Testis (tissue), 3 donors: ENCODE results near the gene CEP57. TPM values are rescaled to one million over a fixed set of nuclear protein-coding genes. Genes with fewer than 3 reads are reported as not detected.

Source experiments
- DNase-seq: peaks from one replicate; pipeline ENCODE4 v3.0.0-alpha.2; 2019
- H3K27ac ChIP-seq, 2 donors: fragments of 200-600 bp; sonication (generic); one replicate each; pipeline ENCODE4 v1.5.1; 2019
- H3K27me3 ChIP-seq: fragments of 200-600 bp; sonication (generic); one replicate; pipeline ENCODE4 v1.5.1; 2019
- H3K36me3 ChIP-seq: fragments of 200-600 bp; sonication (generic); one replicate; pipeline ENCODE4 v1.5.1; 2017; ENCODE audit warnings: low read depth; ENCODE audit errors: missing control alignments
- H3K4me1 ChIP-seq: fragments of 200-600 bp; sonication (generic); one replicate; pipeline ENCODE4 v1.5.1; 2019
- H3K4me3 ChIP-seq, 2 donors: fragments of 200-600 bp; sonication (generic); one replicate each; pipeline ENCODE4 v1.5.1; 2017 to 2019
- H3K9me3 ChIP-seq: fragments of 200-600 bp; sonication (generic); one replicate; pipeline ENCODE4 v1.5.1; 2017
- POLR2A ChIP-seq: fragments of 450-650 bp; IDR thresholded peaks from one replicate; pipeline ENCODE4 v1.6.1; 2017; ENCODE audit warnings: antibody characterized with exemption, mild to moderate bottlenecking, moderate library complexity
- WGBS, 2 donors: methylation state at CpG; one replicate each; pipeline ENCODE4 v1.1.5; 2018; 5-methylcytosine and 5-hydroxymethylcytosine counted together
- intact Hi-C: fragments of 100-400 bp; cut with DNase I; formaldehyde crosslinking; loops from one replicate; pipeline ENCODE4 v1.15.1; 2023; ENCODE audit warnings: low total_unique reads
- polyA plus RNA-seq: library from polyadenylated mRNA; stranded (reverse); fragments of 350-450 nt; fragmentation: Illumina TruSeq; extraction: RNeasy Lipid Tissue Mini Kit (QIAGEN cat#74804); gene quantifications from one replicate; pipeline ENCODE4 v1.2.3, GENCODE V29; 2014; ENCODE audit warnings: low read depth, low replicate concordance; ENCODE audit not compliant: insufficient read depth
- total RNA-seq, 2 donors: library from RNA; depleted of rRNA; stranded (reverse); fragments of >200 nt; gene quantifications; one replicate each; pipeline ENCODE4 v1.2.3, GENCODE V29; 2016
- TF ChIP-seq, protein P1 (sequence below), 3 experiments: fragments of 450-650 bp in 2 of 3; fragments of 200-600 bp in 1 of 3; sonication (generic) in 1 of 3; IDR thresholded peaks; one replicate each; pipeline ENCODE4 v1.5.1; 2016 to 2019; ENCODE audit warnings: antibody characterized with exemption in 3 of 3, mild to moderate bottlenecking in 2 of 3, moderate library complexity in 1 of 3

Gene CEP57
- total and polyA plus RNA-seq, 3 donors from 2014 or later: 52.5 to 69.3 (median 56.8) TPM

GRCh38 chr11:95776859-95777258 is 13.4 kb upstream of the CEP57 start:
- H3K4me3 ChIP-seq: no peak overlapping the region
- no peaks in the 10 kb centered on the region for H3K9me3 ChIP-seq
- no peaks in the 10 kb centered on the region for H3K27me3 ChIP-seq
- H3K27ac ChIP-seq: no peak overlapping the region
- no peaks in the 10 kb centered on the region for H3K36me3 ChIP-seq
- intact Hi-C loops: no loop called here
- no peaks in the 10 kb centered on the region for H3K4me1 ChIP-seq
- TF ChIP-seq, protein P1, sequence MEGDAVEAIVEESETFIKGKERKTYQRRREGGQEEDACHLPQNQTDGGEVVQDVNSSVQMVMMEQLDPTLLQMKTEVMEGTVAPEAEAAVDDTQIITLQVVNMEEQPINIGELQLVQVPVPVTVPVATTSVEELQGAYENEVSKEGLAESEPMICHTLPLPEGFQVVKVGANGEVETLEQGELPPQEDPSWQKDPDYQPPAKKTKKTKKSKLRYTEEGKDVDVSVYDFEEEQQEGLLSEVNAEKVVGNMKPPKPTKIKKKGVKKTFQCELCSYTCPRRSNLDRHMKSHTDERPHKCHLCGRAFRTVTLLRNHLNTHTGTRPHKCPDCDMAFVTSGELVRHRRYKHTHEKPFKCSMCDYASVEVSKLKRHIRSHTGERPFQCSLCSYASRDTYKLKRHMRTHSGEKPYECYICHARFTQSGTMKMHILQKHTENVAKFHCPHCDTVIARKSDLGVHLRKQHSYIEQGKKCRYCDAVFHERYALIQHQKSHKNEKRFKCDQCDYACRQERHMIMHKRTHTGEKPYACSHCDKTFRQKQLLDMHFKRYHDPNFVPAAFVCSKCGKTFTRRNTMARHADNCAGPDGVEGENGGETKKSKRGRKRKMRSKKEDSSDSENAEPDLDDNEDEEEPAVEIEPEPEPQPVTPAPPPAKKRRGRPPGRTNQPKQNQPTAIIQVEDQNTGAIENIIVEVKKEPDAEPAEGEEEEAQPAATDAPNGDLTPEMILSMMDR (IDR thresholded peaks at IDR 0.05): no peak
- no peak for TF ChIP-seq POLR2A
- no peak for DNase-seq

GRCh38 chr11:95778699-95779098 is 11.6 kb upstream of the CEP57 start:
- H3K4me1 ChIP-seq: no peaks in the 10 kb centered on the region
- no peak overlapping the region for H3K27ac ChIP-seq
- TF ChIP-seq POLR2A: no peak
- TF ChIP-seq, protein P1 (IDR thresholded peaks at IDR 0.05): no peak
- intact Hi-C loops: no loop called here
- no peaks in the 10 kb centered on the region for H3K27me3 ChIP-seq
- no peak overlapping the region for H3K4me3 ChIP-seq
- WGBS, 2 donors: 96 to 99% methylated on average over 3 of the region's 3 CpGs
- no peaks in the 10 kb centered on the region for H3K9me3 ChIP-seq
- no peaks in the 10 kb centered on the region for H3K36me3 ChIP-seq
- no peak for DNase-seq

DNA sequence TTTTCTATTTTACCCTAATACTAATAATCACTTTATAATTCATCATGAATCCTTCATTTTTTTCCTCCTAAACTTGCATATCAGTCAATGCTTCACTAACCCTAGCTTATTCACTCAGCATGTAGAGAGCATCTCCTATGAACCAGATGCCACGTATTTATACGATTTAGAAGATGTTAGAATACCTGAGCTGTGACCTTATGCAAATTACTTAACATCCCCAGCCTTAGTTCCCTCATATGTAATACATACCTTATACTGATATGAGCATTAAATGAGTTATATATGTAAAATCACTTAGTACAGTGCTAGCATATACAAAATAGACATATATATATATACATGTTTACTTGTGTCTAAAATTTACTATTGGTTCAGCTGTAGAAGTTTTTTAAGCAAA is 9.8 kb upstream of the CEP57 start:
- Histone ChIP-seq H3K36me3 (no peaks in the 10 kb centered on the region), H3K4me1 (no peaks in the 10 kb centered on the region), H3K9me3 (no peaks in the 10 kb centered on the region), H3K4me3 (no peak overlapping the region), H3K27ac (no peak overlapping the region), H3K27me3 (no peaks in the 10 kb centered on the region)
- DNase-seq: no peak
- 94 to 97% methylated on average over 2 of the region's 2 CpGs for WGBS, 2 donors
- TF ChIP-seq, protein P1 (IDR thresholded peaks at IDR 0.05): no peak
- no peak for TF ChIP-seq POLR2A
- intact Hi-C loops: no loop called here

DNA sequence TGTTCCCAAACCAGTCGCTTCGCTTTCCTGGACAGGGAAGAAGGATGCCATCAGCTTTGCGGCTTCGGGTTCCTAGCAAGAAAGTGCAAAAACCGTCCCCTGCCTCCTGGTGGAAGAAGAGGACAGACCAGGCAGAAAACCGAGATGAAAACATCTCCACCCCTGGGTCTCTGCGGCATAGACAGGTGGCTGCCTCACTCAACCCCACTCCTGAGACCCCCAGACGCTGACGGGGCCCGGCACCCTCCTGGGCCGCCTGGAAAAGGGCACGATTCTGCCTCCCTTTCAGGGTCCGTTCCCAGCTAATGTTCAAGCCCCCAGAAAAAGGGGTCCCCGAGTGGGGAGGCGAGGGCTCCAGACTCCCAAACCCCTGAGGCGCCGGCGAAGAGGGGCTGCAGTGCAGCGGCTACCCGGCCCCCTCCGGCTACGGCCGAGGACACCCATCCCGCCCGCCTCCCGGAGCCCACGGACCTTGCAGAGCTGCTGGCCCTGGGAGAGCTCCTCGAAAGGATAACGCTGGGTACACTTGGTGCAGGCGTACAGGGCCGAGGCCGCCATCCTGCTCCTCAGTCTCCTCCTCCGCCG is 1.3 kb upstream of the CEP57 start:
- H3K9me3 ChIP-seq: no peaks in the 10 kb centered on the region
- H3K4me1 ChIP-seq: peaks cover 13% of the 10 kb centered on the region
- H3K36me3 ChIP-seq: no peaks in the 10 kb centered on the region
- H3K4me3 ChIP-seq: peak overlapping the region; percentile 87
- intact Hi-C loops: no loop called here
- 0% methylated on average over 15 to 32 of the region's 34 CpGs for WGBS, 2 donors
- TF ChIP-seq POLR2A: no peak
- TF ChIP-seq, protein P1 (IDR thresholded peaks at IDR 0.05): peak in 1 of 3 experiments; percentile 36
- no peaks in the 10 kb centered on the region for H3K27me3 ChIP-seq
- peak overlapping the region; percentile 99 to 100 for H3K27ac ChIP-seq
- peak; percentile 52 for DNase-seq

DNA sequence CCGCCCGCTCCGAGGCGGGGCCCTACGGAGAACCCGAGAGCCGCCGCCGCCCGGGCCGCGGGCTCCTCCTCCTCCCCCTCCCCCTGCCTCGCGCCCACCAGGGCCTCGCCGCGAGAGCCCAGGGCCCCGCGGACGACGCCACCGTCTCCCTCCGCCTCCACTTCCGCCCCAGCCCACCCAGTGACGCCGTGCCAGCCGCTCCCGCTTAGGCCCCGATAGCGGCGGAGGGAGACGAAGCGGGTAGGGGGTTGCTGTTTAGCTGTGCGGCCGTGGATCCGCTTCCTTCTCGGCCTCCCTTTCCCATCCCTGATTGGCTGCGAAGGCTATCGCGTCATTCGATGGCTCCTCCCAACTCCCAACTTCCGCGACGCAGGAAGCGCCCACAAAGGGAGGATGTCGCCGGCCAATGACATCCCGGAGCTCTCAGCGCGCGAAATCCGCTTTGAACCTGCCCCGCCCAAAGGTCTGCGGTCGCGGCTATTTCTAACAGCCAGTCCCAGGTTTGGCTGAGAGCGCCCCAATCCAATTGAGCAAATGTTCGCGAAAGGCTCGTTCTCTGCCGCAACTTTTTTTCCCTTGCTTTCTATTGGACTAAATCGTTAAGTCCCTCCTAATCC is 684 bp upstream of the CEP57 start, which contains the start of gene FAM76B:
TSS of gene FAM76B (minus strand) at position 277 of the 617 bp plus-strand sequence. CDS start 304 bp downstream, outside the sequence.
- peak; percentile 99 for DNase-seq
- Histone ChIP-seq H3K27me3 (no peaks in the 10 kb centered on the region), H3K4me1 (peaks cover 13% of the 10 kb centered on the region), H3K27ac (peak within 1 kb of the TSS; percentile 99 to 100), H3K4me3 (peak within 1 kb of the TSS; percentile 87), H3K9me3 (no peaks in the 10 kb centered on the region), H3K36me3 (no peaks in the 10 kb centered on the region)
- peak; percentile 22 for TF ChIP-seq POLR2A
- TF ChIP-seq, protein P1 (IDR thresholded peaks at IDR 0.05): no peak
- 0% methylated on average over 21 to 61 of the region's 62 CpGs for WGBS, 2 donors
- intact Hi-C loops: no loop called here
